ENCODE results near the gene KLF13. TPM values are rescaled to one million over a fixed set of nuclear protein-coding genes. Genes with fewer than 3 reads are reported as not detected.

KLF13 gene
- polyA plus RNA-seq, 1 experiment, result 16.8 TPM

GRCh38 chr15:31342381-31342780 is 15.7 kb downstream of the KLF13 start:
- CTCF ChIA-PET, result no interaction called here
- Histone ChIP-seq H3K9me3 (ENCODE audit: control insufficient read depth, insufficient read depth, low read length) (no peaks in the 10 kb centered on the region; the same call in 1 of the 2 replicates), H3K27ac (ENCODE audit: low read depth, low read length) (no peak overlapping the region), H3K27me3 (ENCODE audit: control insufficient read depth, insufficient read depth, low read length) (no peaks in the 10 kb centered on the region), H3K4me3 (ENCODE audit: low read depth, low read length) (no peak overlapping the region)
- no peak for DNase-seq (ENCODE audit: low read depth, low spot score)
- POLR2A ChIA-PET, result no interaction called here
- TF ChIP-seq CTCF (IDR thresholded peaks at IDR 0.05; ENCODE audit: low read depth, low read length), result no peak

- Histone ChIP-seq H3K27ac (ENCODE audit: low read depth, low read length) (no peak overlapping the region), H3K4me3 (ENCODE audit: low read depth, low read length) (no peak overlapping the region), H3K27me3 (ENCODE audit: control insufficient read depth, insufficient read depth, low read length) (no peaks in the 10 kb centered on the region), H3K9me3 (ENCODE audit: control insufficient read depth, insufficient read depth, low read length) (no peaks in the 10 kb centered on the region; the same call in 1 of the 2 replicates)
- TF ChIP-seq CTCF (IDR thresholded peaks at IDR 0.05; ENCODE audit: low read depth, low read length), result no peak
- POLR2A ChIA-PET, result no interaction called here
- no peak for DNase-seq (ENCODE audit: low read depth, low spot score)
- CTCF ChIA-PET, result no interaction called here
These were observed 16.4 kb downstream of the KLF13 start for GRCh38 chr15:31342781-31343626.

- POLR2A ChIA-PET, result no interaction called here
- no peak overlapping the region for H3K27ac ChIP-seq (ENCODE audit: low read depth, low read length)
- no peak overlapping the region for H3K4me3 ChIP-seq (ENCODE audit: low read depth, low read length)
- no peaks in the 10 kb centered on the region for H3K27me3 ChIP-seq (ENCODE audit: control insufficient read depth, insufficient read depth, low read length)
- no peaks in the 10 kb centered on the region; the same call in 1 of the 2 replicates for H3K9me3 ChIP-seq (ENCODE audit: control insufficient read depth, insufficient read depth, low read length)
- TF ChIP-seq CTCF (IDR thresholded peaks at IDR 0.05; ENCODE audit: low read depth, low read length), result no peak
- DNase-seq (ENCODE audit: low read depth, low spot score), result no peak
- CTCF ChIA-PET, result no interaction called here
These were observed 17.2 kb downstream of the KLF13 start for GRCh38 chr15:31343831-31344230.

- H3K27ac ChIP-seq (ENCODE audit: low read depth, low read length), result no peak overlapping the region
- DNase-seq (ENCODE audit: low read depth, low spot score), result no peak
- no peak overlapping the region for H3K4me3 ChIP-seq (ENCODE audit: low read depth, low read length)
- no peaks in the 10 kb centered on the region; the same call in 1 of the 2 replicates for H3K9me3 ChIP-seq (ENCODE audit: control insufficient read depth, insufficient read depth, low read length)
- ChIA-PET POLR2A (no interaction called here), CTCF (no interaction called here)
- TF ChIP-seq CTCF (IDR thresholded peaks at IDR 0.05; ENCODE audit: low read depth, low read length), result no peak
- H3K27me3 ChIP-seq (ENCODE audit: control insufficient read depth, insufficient read depth, low read length), result no peaks in the 10 kb centered on the region
These were observed 17.6 kb downstream of the KLF13 start for GRCh38 chr15:31344266-31344665.

GRCh38 chr15:31344823-31345605 is 18.4 kb downstream of the KLF13 start:
- Histone ChIP-seq H3K9me3 (ENCODE audit: control insufficient read depth, insufficient read depth, low read length) (no peaks in the 10 kb centered on the region; the same call in 1 of the 2 replicates), H3K4me3 (ENCODE audit: low read depth, low read length) (no peak overlapping the region), H3K27me3 (ENCODE audit: control insufficient read depth, insufficient read depth, low read length) (no peaks in the 10 kb centered on the region), H3K27ac (ENCODE audit: low read depth, low read length) (no peak overlapping the region)
- CTCF ChIA-PET, result no interaction called here
- TF ChIP-seq CTCF (IDR thresholded peaks at IDR 0.05; ENCODE audit: low read depth, low read length), result no peak
- no peak for DNase-seq (ENCODE audit: low read depth, low spot score)
- POLR2A ChIA-PET, result no interaction called here

Measured in AG04450 (cell line).